PC-9 (cell line): Measurements from ENCODE around the gene DNALI1.

Experiments
- CTCF ChIP-seq: fragments of 200-600 bp; sonication (generic); conservative IDR thresholded peaks from 2 replicates; pipeline ENCODE4 v1.6.1; 2017; ENCODE audit warnings: mixed run types, antibody characterized with exemption, mild to moderate bottlenecking, moderate library complexity
- EZH2 ChIP-seq: fragments of 200-600 bp; sonication (generic); IDR thresholded peaks from 2 replicates; pipeline ENCODE4 v1.8.0; 2017; ENCODE audit warnings: antibody characterized with exemption, low read depth

- TF ChIP-seq CTCF (no peak), EZH2 (no peak)
These were observed 19.0 kb downstream of the DNALI1 start for GRCh38 chr1:37575692-37576091.
